Ectodermal cell (in vitro differentiated cells): ENCODE measurements around the gene FAM20C.
"Not testable (repeated sequence)": the region's sequence is repeated elsewhere in the genome, so short reads cannot be mapped to it uniquely, and the experiment has no call there.

ENCODE experiments used
- H3K27ac ChIP-seq: 2 replicates; pipeline ENCODE4 v1.7.0; 2013; ENCODE audit warnings: mild to moderate bottlenecking, low read depth, low read length; ENCODE audit not compliant: insufficient read depth, poor library complexity, severe bottlenecking
- H3K27me3 ChIP-seq: 2 replicates; pipeline ENCODE4 v1.7.0; 2013; ENCODE audit warnings: mild to moderate bottlenecking, low read length; ENCODE audit not compliant: insufficient read depth, control insufficient read depth, poor library complexity, severe bottlenecking
- H3K36me3 ChIP-seq: one replicate; pipeline ENCODE4 v1.7.0; 2013; ENCODE audit warnings: low read length; ENCODE audit not compliant: control insufficient read depth, insufficient read depth
- H3K4me1 ChIP-seq: one replicate; pipeline ENCODE4 v1.7.0; 2013; ENCODE audit warnings: low read length; ENCODE audit not compliant: control insufficient read depth, insufficient read depth
- H3K4me3 ChIP-seq: 2 replicates; pipeline ENCODE4 v1.7.0; 2013; ENCODE audit warnings: low read depth, low read length, control low read depth; ENCODE audit not compliant: insufficient read depth
- H3K9me3 ChIP-seq: 2 replicates; pipeline ENCODE4 v1.7.0; 2013; ENCODE audit warnings: mild to moderate bottlenecking, low read length, moderate library complexity; ENCODE audit not compliant: control insufficient read depth
- WGBS, 2 experiments: methylation state at CpG; one replicate each; pipeline ENCODE4 v1.1.7; 2013; ENCODE audit warnings: missing lambda C conversion rate in 2 of 2; 5-methylcytosine and 5-hydroxymethylcytosine counted together

Gene FAM20C

GRCh38 chr7:199483-200249 is 7.3 kb downstream of the FAM20C start:
- Histone ChIP-seq H3K27ac (no peak overlapping the region), H3K36me3 (peaks cover 4% of the 10 kb centered on the region), H3K4me3 (no peak overlapping the region), H3K4me1 (peaks cover 3% of the 10 kb centered on the region), H3K27me3 (peaks cover 9% of the 10 kb centered on the region), H3K9me3 (no peaks in the 10 kb centered on the region)
- WGBS, 2 experiments, result 85 to 87% methylated on average over 17 of the region's 17 CpGs

- WGBS, 2 experiments, result 77 to 80% methylated on average over 11 of the region's 11 CpGs
- no peaks in the 10 kb centered on the region for H3K9me3 ChIP-seq
- no peak overlapping the region for H3K4me3 ChIP-seq
- no peak overlapping the region for H3K27ac ChIP-seq
- peaks cover 3% of the 10 kb centered on the region for H3K27me3 ChIP-seq
- peaks cover 3% of the 10 kb centered on the region for H3K4me1 ChIP-seq
- H3K36me3 ChIP-seq, result peaks cover 4% of the 10 kb centered on the region
Measured at GRCh38 chr7:200290-200689, 7.9 kb downstream of the FAM20C start.

GRCh38 chr7:200704-201103 is 8.3 kb downstream of the FAM20C start:
- WGBS, 2 experiments, result 94 to 95% methylated on average over 10 of the region's 10 CpGs
- Histone ChIP-seq H3K4me3 (no peak overlapping the region), H3K9me3 (no peaks in the 10 kb centered on the region), H3K27ac (no peak overlapping the region), H3K36me3 (peaks cover 4% of the 10 kb centered on the region), H3K4me1 (peaks cover 3% of the 10 kb centered on the region), H3K27me3 (no peaks in the 10 kb centered on the region)

- H3K27ac ChIP-seq, result no peak overlapping the region
- WGBS, 2 experiments, result 96 to 97% methylated on average over 17 of the region's 17 CpGs
- H3K9me3 ChIP-seq, result no peaks in the 10 kb centered on the region
- no peaks in the 10 kb centered on the region for H3K36me3 ChIP-seq
- H3K4me1 ChIP-seq, result no peaks in the 10 kb centered on the region
- H3K4me3 ChIP-seq, result no peak overlapping the region
- no peaks in the 10 kb centered on the region for H3K27me3 ChIP-seq
Measured at GRCh38 chr7:204326-204725, 12.0 kb downstream of the FAM20C start.

- Histone ChIP-seq H3K4me3 (no peak overlapping the region), H3K4me1 (no peaks in the 10 kb centered on the region), H3K27me3 (no peaks in the 10 kb centered on the region), H3K36me3 (no peaks in the 10 kb centered on the region), H3K9me3 (no peaks in the 10 kb centered on the region), H3K27ac (no peak overlapping the region)
- WGBS, 2 experiments, result 90 to 91% methylated on average over 45 to 49 of the region's 49 CpGs
Measured at GRCh38 chr7:205115-206010, 13.0 kb downstream of the FAM20C start.

- not testable (repeated sequence) for H3K9me3 ChIP-seq, H3K4me1 ChIP-seq, H3K4me3 ChIP-seq, H3K36me3 ChIP-seq, H3K27me3 ChIP-seq, H3K27ac ChIP-seq
- WGBS, 2 experiments, result 91% methylated on average over 31 of the region's 31 CpGs
Measured at GRCh38 chr7:206351-206750, 14.0 kb downstream of the FAM20C start.

GRCh38 chr7:207418-208129 is 15.2 kb downstream of the FAM20C start:
- H3K27me3 ChIP-seq, result no peaks in the 10 kb centered on the region
- WGBS, 2 experiments, result 89% methylated on average over 38 to 39 of the region's 39 CpGs

GRCh38 chr7:208130-208673 is 15.8 kb downstream of the FAM20C start:
- H3K4me3 ChIP-seq, result no peak overlapping the region
- H3K4me1 ChIP-seq, result no peaks in the 10 kb centered on the region
- WGBS, 2 experiments, result 90 to 92% methylated on average over 10 of the region's 10 CpGs
- H3K27ac ChIP-seq, result no peak overlapping the region
- H3K9me3 ChIP-seq, result no peaks in the 10 kb centered on the region
- no peaks in the 10 kb centered on the region for H3K36me3 ChIP-seq
- no peaks in the 10 kb centered on the region for H3K27me3 ChIP-seq

More at GRCh38 chr7:207418-208129, 15.2 kb downstream of the FAM20C start:
- H3K4me3 ChIP-seq, result no peak overlapping the region
- H3K27ac ChIP-seq, result no peak overlapping the region
- no peaks in the 10 kb centered on the region for H3K36me3 ChIP-seq
- H3K4me1 ChIP-seq, result no peaks in the 10 kb centered on the region
- no peaks in the 10 kb centered on the region for H3K9me3 ChIP-seq

GRCh38 chr7:208816-209215 is 16.4 kb downstream of the FAM20C start:
- H3K27me3 ChIP-seq, result no peaks in the 10 kb centered on the region
- no peaks in the 10 kb centered on the region for H3K9me3 ChIP-seq
- 90 to 96% methylated on average over 17 of the region's 17 CpGs for WGBS, 2 experiments
- no peaks in the 10 kb centered on the region for H3K4me1 ChIP-seq
- H3K27ac ChIP-seq, result no peak overlapping the region
- no peak overlapping the region for H3K4me3 ChIP-seq
- no peaks in the 10 kb centered on the region for H3K36me3 ChIP-seq
